ENCODE measurements around the gene SPATA13. TPM values are rescaled to one million over a fixed set of nuclear protein-coding genes. Genes with fewer than 3 reads are reported as not detected.
"Not testable (repeated sequence)": the region's sequence is repeated elsewhere in the genome, so short reads cannot be mapped to it uniquely, and the experiment has no call there.

The SPATA13 gene
- total RNA-seq, 3 donors from 2014 or later, result 35.2 to 59.5 (median 35.6) TPM

GRCh38 chr13:24196593-24197197 is 36.2 kb downstream of the SPATA13 start:
- Histone ChIP-seq H3K4me1 (ENCODE audit: low read depth) (peaks cover 8% of the 10 kb centered on the region), H3K36me3 (ENCODE audit: low read depth) (no peaks in the 10 kb centered on the region), H3K4me3 (no peak overlapping the region), H3K9me3 (no peaks in the 10 kb centered on the region)
- DNase-seq (no peak), ATAC-seq (no peak)
- intact Hi-C loops (cut with DNase I, micrococcal nuclease), result no loop called here
- no peak for TF ChIP-seq CTCF (IDR thresholded peaks at IDR 0.05)

- no peak for DNase-seq
- no peak for ATAC-seq
- H3K4me3 ChIP-seq, result no peak overlapping the region
Measured at GRCh38 chr13:24199016-24199415, 38.5 kb downstream of the SPATA13 start.

GRCh38 chr13:24202215-24202614 is 41.7 kb downstream of the SPATA13 start:
- Histone ChIP-seq H3K9me3 (no peaks in the 10 kb centered on the region), H3K4me1 (ENCODE audit: low read depth) (peaks cover 16% of the 10 kb centered on the region), H3K4me3 (no peak overlapping the region), H3K36me3 (ENCODE audit: low read depth) (no peaks in the 10 kb centered on the region)
- intact Hi-C loops (cut with DNase I, micrococcal nuclease), result no loop called here
- TF ChIP-seq CTCF (IDR thresholded peaks at IDR 0.05), result no peak
- peak; percentile 60 to 70 (median 64) for DNase-seq
- ATAC-seq, result peak; percentile 96

More at GRCh38 chr13:24199016-24199415, 38.5 kb downstream of the SPATA13 start:
- TF ChIP-seq CTCF (IDR thresholded peaks at IDR 0.05), result no peak
- Histone ChIP-seq H3K4me1 (ENCODE audit: low read depth) (peaks cover 22% of the 10 kb centered on the region), H3K36me3 (ENCODE audit: low read depth) (no peaks in the 10 kb centered on the region), H3K9me3 (no peaks in the 10 kb centered on the region)
- intact Hi-C loops (cut with DNase I, micrococcal nuclease), result no loop called here

GRCh38 chr13:24203273-24203672 is 42.8 kb downstream of the SPATA13 start:
- intact Hi-C loops (cut with DNase I, micrococcal nuclease), result no loop called here
- DNase-seq, result no peak
- TF ChIP-seq CTCF (IDR thresholded peaks at IDR 0.05), result no peak
- Histone ChIP-seq H3K4me1 (ENCODE audit: low read depth) (peaks cover 16% of the 10 kb centered on the region), H3K4me3 (no peak overlapping the region), H3K36me3 (ENCODE audit: low read depth) (no peaks in the 10 kb centered on the region), H3K9me3 (no peaks in the 10 kb centered on the region)
- no peak for ATAC-seq

DNA sequence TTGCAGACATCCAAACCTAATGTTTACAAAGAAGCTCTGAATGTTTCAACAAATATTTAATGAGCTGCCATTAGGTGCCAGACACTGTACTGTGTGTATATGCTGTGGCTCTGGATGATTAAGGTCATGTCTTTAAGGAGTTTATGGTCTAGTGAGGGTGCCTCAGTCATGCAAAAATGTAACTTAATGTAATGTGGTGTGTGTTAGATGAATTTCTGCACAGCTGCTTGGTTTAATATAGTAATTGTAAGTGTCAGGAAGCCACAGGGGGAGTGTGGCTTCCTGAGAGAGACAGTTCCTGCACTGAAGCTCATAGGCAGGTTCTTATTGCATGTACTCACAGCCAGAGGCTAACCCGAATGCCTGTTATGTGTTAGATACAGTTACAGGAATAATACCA is 43.3 kb downstream of the SPATA13 start:
- TF ChIP-seq CTCF (IDR thresholded peaks at IDR 0.05), result no peak
- DNase-seq (no peak), ATAC-seq (peak; percentile 21)
- intact Hi-C loops (cut with DNase I, micrococcal nuclease), result no loop called here
- no peaks in the 10 kb centered on the region for H3K9me3 ChIP-seq
- no peak overlapping the region for H3K4me3 ChIP-seq
- no peaks in the 10 kb centered on the region for H3K36me3 ChIP-seq (ENCODE audit: low read depth)
- H3K4me1 ChIP-seq (ENCODE audit: low read depth), result peaks cover 16% of the 10 kb centered on the region

DNA sequence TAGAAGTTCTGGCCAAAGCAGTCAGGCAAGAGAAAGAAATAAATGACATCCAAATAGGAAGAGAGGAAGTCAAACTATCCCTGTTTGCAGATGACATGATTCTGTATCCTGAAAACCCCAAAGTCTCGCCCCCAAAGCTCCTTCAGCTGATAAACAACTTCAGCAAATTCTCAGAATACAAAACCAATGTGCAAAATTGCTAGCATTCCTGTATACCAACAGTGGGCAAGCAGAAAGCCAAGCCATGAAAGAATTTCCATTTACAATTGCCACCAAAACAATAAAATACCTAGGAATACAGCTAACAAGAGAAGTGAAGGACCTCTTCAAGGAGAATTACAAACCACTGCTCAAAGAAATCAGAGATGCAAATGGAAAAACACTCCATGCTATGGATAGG is 44.6 kb downstream of the SPATA13 start:
- DNase-seq; H3K9me3 ChIP-seq; H3K4me3 ChIP-seq; ATAC-seq; intact Hi-C loops (cut with DNase I, micrococcal nuclease); H3K36me3 ChIP-seq (ENCODE audit: low read depth): not testable (repeated sequence)
- peaks cover 16% of the 10 kb centered on the region for H3K4me1 ChIP-seq (ENCODE audit: low read depth)

All from mucosa of descending colon (tissue), 3 donors.